DMS 273 treated with DMSO at 0.1 percent for 48 hours (cell line): ENCODE results near the gene SH3BGRL3.
"Not testable (repeated sequence)": the region's sequence is repeated elsewhere in the genome, so short reads cannot be mapped to it uniquely, and the experiment has no call there.

Source experiments
- DNase-seq: peaks from one replicate; lab custom pipeline; 2025; lab: John Stamatoyannopoulos, UW

Gene SH3BGRL3

GRCh38 chr1:26290882-26291261, 11.0 kb downstream of the SH3BGRL3 start:
- no peak for DNase-seq

- no peak for DNase-seq
Observed at GRCh38 chr1:26291433-26291832, 11.5 kb downstream of the SH3BGRL3 start.

GRCh38 chr1:26291939-26292338, 12.1 kb downstream of the SH3BGRL3 start:
- no peak for DNase-seq

- DNase-seq: not testable (repeated sequence)
Observed at GRCh38 chr1:26292735-26293134, 12.8 kb downstream of the SH3BGRL3 start.

- no peak for DNase-seq
Observed at GRCh38 chr1:26293911-26294463, 14.1 kb downstream of the SH3BGRL3 start.

GRCh38 chr1:26295194-26296138, 15.6 kb downstream of the SH3BGRL3 start:
- DNase-seq: no peak

GRCh38 chr1:26296340-26297056, 16.6 kb downstream of the SH3BGRL3 start:
- DNase-seq: no peak

- DNase-seq: no peak
Observed at GRCh38 chr1:26297057-26297790, 17.3 kb downstream of the SH3BGRL3 start.

- DNase-seq: no peak
Observed at GRCh38 chr1:26297791-26298124, 17.9 kb downstream of the SH3BGRL3 start.

- DNase-seq: no peak
Observed at GRCh38 chr1:26300578-26301275, 20.8 kb downstream of the SH3BGRL3 start.

- DNase-seq: no peak
Observed at GRCh38 chr1:26302733-26303405, 23.0 kb downstream of the SH3BGRL3 start.

GRCh38 chr1:26305667-26306289, 25.9 kb downstream of the SH3BGRL3 start:
- no peak for DNase-seq

GRCh38 chr1:26306290-26307229, 26.7 kb downstream of the SH3BGRL3 start, which contains the start of gene UBXN11:
TSS of gene UBXN11 (minus strand) at chr1:26306636. CDS start at chr1:26302883, 3,753 bp downstream.
- DNase-seq: peak; percentile 92

- DNase-seq: no peak
Observed at GRCh38 chr1:26307363-26307781, 27.5 kb downstream of the SH3BGRL3 start.

- not testable (repeated sequence) for DNase-seq
Observed at GRCh38 chr1:26307966-26308899, 28.3 kb downstream of the SH3BGRL3 start.

- DNase-seq: no peak
Observed at GRCh38 chr1:26314501-26314900, 34.6 kb downstream of the SH3BGRL3 start.

- no peak for DNase-seq
Observed at GRCh38 chr1:26315874-26316850, 36.3 kb downstream of the SH3BGRL3 start.
